ENCODE data around the gene PGLYRP2.

PGLYRP2 gene

DNA sequence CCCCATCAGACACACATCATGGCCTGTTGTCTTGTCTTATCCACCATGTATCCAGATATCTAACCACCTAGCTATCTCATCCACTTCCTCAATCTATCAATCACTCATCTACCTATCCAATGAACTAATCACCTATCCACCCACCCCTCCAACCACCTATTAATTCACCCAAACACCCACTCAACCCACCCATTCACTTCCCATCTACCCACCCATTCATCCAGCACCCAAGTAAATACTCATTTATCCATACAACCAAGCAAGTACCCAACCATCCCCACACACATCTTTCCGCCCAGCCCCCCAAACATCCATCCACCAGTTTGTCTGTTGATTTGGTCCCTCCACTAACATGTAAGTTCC, 28.8 kb downstream of the PGLYRP2 start:
- TF ChIP-seq CTCF (conservative IDR thresholded peaks at IDR 0.05), result no peak
- H3K27ac ChIP-seq, result peak overlapping the region; percentile 62; the same call in 1 of the 2 replicates

- H3K27ac ChIP-seq, result peak within 1 kb of the TSS; percentile 62; the same call in 1 of the 2 replicates
- TF ChIP-seq CTCF (conservative IDR thresholded peaks at IDR 0.05), result no peak
Observed at GRCh38 chr19:15449620-15450527, 29.4 kb downstream of the PGLYRP2 start, which contains the start of gene WIZ. Gene WIZ (minus strand): TSS chr19:15449956. CDS start chr19:15448307, 1,649 bp downstream.

DNA sequence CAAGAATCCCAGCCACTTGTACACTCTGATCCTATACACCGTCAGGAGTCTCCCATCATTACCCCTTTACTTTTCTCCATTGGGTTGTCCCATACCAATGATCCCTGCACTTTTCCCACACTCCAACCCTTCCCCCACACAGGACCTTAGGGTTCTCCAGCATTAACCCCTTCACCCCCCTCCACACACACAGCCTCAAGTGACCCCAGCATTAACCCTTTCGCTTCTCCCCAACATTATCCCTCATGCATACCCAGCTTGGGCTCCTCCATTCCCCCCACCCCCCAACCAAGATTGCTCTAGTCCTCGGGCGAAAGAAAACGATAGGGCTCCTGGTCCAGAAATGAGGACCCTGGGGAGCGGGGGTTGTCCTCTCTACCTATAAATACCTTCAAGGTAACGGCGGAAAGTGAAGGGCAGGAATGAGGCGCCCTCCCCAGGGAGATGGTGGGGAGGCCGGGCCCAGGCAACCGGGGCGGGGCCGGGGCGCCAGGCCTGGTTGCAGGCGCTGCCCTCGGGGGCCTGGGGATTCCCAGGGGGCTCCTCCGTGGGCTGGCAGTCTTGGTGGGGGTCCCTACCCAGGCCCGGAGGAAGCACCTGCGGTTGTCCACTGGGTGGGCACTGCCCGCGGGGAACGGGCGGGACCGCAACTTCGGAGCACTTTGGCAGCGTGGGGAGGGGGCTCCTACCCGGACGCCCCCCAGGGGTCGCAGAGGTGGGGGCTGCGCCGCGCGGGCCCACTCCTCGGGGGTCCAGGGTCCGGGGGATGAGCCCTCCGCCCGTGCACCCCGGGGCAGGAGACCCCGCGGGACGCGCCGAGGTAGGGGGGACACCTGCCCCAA, 30.3 kb downstream of the PGLYRP2 start:
- peak overlapping the region; percentile 62; the same call in 1 of the 2 replicates for H3K27ac ChIP-seq
- TF ChIP-seq CTCF (conservative IDR thresholded peaks at IDR 0.05), result no peak

DNA sequence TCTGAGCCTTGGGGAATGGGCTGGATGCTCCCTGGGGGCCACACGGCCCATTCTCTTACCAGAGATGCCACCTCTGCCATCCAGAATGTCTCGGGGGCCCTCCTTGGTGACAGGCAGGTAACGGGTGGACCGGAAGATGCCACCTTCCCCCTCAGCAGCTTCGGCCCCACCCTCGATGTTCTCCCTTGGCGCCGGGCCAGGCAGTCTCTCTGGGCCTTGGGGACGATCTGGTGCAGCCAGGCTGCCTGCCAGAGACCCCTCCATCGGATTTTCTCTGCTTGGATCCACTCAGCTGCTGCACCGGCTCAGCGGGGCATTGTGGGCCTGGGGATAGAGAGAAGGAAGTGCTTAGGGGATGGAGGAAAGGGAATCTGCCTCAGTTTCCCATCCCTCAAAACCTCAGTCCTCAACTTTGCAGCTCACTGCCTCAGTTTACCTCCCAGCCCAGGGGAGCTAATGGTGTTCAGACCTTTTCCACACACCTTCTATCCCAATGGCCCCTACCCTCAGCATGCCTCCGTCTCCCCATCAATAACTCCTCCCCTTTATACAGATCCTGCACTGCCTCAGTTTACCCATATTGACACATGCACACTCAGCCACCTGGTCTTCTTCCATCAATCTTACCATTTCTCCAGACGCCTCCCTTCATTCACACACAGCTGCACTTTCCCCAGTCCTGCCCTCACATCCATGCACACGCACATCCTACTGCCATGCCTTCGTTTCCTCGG, 31.1 kb downstream of the PGLYRP2 start:
- TF ChIP-seq CTCF (conservative IDR thresholded peaks at IDR 0.05), result no peak
- H3K27ac ChIP-seq, result peak overlapping the region; percentile 62; the same call in 1 of the 2 replicates

DNA sequence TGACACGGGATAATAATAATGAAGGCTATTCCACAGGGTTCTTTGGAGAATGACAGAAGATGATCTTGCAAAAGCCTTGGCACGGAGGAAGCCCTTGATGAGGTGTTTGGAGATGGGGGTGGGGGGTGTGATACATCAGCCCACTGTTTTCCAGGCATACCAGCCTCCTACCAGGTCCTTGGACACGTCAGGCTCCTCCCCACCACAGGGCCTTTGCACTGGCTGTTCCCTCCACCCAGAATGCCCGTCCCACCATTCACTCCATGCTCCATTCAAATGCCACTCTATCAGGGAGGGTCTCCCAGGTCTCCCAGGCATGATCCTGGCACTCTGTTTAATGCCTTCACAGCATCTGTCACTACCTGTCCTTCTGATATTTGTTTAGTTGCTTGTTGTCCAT, 32.2 kb downstream of the PGLYRP2 start:
- no peak for TF ChIP-seq CTCF (conservative IDR thresholded peaks at IDR 0.05)
- H3K27ac ChIP-seq, result no peak overlapping the region

- H3K27ac ChIP-seq, result no peak overlapping the region
- no peak for TF ChIP-seq CTCF (conservative IDR thresholded peaks at IDR 0.05)
Observed at GRCh38 chr19:15445807-15446376, 33.4 kb downstream of the PGLYRP2 start.
